Adrenal gland (tissue), 5 donors: ENCODE results near the gene TPCN1.

Experiments
- CTCF ChIP-seq, 6 experiments: fragments of 450-650 bp in 4 of 6; fragments of 200-600 bp in 2 of 6; sonication (generic) in 1 of 6; IDR thresholded peaks; 1 replicate in 5 of 6; 2 replicates in 1 of 6; pipeline versions ENCODE4 v1.5.1 to v1.8.0; 2016 to 2021; ENCODE audit warnings: antibody characterized with exemption in 6 of 6, mild to moderate bottlenecking in 2 of 6, moderate library complexity in 1 of 6
- POLR2A ChIP-seq, 2 donors: fragments of 450-650 bp; IDR thresholded peaks; one replicate each; pipeline ENCODE4 v1.6.1; 2017; ENCODE audit warnings: antibody characterized with exemption in 2 of 2, mild to moderate bottlenecking in 2 of 2, moderate library complexity in 1 of 2
- donor health status: DM: no; HTN: no; CAD: no.

DNA sequence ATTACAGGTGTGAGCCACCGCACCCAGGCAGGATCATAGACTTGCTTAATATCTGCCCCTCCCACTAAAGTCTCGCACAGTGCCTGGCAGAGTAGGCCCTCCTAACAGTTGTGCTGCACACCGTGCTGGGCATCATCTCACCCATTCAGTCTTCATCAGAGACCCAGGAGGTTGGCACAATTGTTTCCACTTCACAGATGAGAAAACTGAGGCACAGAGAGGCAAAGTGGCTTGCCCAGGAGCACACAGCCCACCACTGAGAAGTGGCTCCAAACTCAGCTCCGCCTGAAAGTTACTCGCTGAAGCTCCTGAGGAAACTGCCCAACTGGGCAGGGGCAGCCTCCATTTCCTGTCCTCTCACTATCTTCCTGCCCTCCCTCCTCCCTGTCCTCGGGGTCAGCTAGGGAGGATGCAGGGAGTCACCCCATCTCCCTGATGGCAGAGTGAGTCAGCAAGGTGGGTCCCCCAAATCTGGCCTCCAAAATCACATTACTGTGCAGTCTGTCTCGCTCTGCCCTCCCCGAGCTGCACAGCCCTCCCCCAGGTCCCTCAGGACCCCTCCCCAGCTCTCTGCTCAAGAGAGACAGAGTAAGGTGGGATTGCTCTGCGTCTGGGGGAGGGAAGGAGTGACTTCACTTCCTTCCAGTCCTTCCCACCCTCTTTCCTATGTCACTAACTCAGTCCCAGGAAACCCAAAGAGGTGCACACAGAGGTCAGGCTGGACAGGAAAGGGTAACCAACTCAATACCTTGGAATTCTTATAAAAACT is 107.9 kb downstream of the TPCN1 start:
- TF ChIP-seq CTCF (IDR thresholded peaks at IDR 0.05) (no peak), POLR2A (IDR thresholded peaks at IDR 0.05) (no peak)
